Brain microvascular endothelial cell (primary cell): ENCODE data around the gene STAG1.
A peak's percentile ranks its signal among the peaks of the same experiment; 100 is the strongest.

Source experiments
- DNase-seq: peaks from one replicate; pipeline ENCODE4 v3.0.0-alpha.2; 2020
- H3K27ac ChIP-seq: fragments of 250-450 bp; sonication (Bioruptor Pico); 2 replicates; pipeline ENCODE4 v1.5.1; 2020; ENCODE audit warnings: mild to moderate bottlenecking, moderate library complexity
- H3K27me3 ChIP-seq: fragments of 250-450 bp; sonication (Bioruptor Pico); replicated peaks from 2 replicates; pipeline ENCODE4 v1.5.1; 2020; ENCODE audit warnings: mild to moderate bottlenecking
- H3K36me3 ChIP-seq: fragments of 250-450 bp; sonication (Bioruptor Pico); replicated peaks from 2 replicates; pipeline ENCODE4 v1.5.1; 2020; ENCODE audit warnings: mild to moderate bottlenecking
- H3K4me3 ChIP-seq: 2 replicates; pipeline ENCODE4 v1.5.1; 2011; ENCODE audit warnings: low read depth, mild to moderate bottlenecking, control low read depth, low read length, moderate library complexity
- CTCF ChIP-seq: IDR thresholded peaks from 2 replicates; pipeline ENCODE4 v1.5.1; 2011; ENCODE audit warnings: low read depth, mild to moderate bottlenecking, moderate library complexity, low read length, control low read depth, inconsistent platforms; ENCODE audit errors: missing control alignments
- in situ Hi-C: cut with HindIII; loops from 2 replicates; pipeline ENCODE4 v1.10.0; 2017; ENCODE audit warnings: low sequenced_read_pairs, low pct_ligation_motif_present

STAG1 gene

GRCh38 chr3:136311968-136312367, 440.2 kb downstream of the STAG1 start:
- Histone ChIP-seq H3K27ac (no peak overlapping the region), H3K27me3 (no peaks in the 10 kb centered on the region), H3K36me3 (no peaks in the 10 kb centered on the region), H3K4me3 (no peak overlapping the region)
- DNase-seq = no peak
- no peak for TF ChIP-seq CTCF
- in situ Hi-C loops = no loop called here

- Histone ChIP-seq H3K36me3 (no peaks in the 10 kb centered on the region), H3K27me3 (no peaks in the 10 kb centered on the region), H3K27ac (no peak overlapping the region), H3K4me3 (no peak overlapping the region)
- no peak for DNase-seq
- in situ Hi-C loops = no loop called here
- TF ChIP-seq CTCF = no peak
Measured at GRCh38 chr3:136311261-136311660, 440.9 kb downstream of the STAG1 start.

- H3K27me3 ChIP-seq = no peaks in the 10 kb centered on the region
- peaks cover 5% of the 10 kb centered on the region for H3K36me3 ChIP-seq
- in situ Hi-C loops = no loop called here
- no peak overlapping the region for H3K27ac ChIP-seq
- TF ChIP-seq CTCF = peak; percentile 39
- no peak for DNase-seq
- no peak overlapping the region for H3K4me3 ChIP-seq
Measured at GRCh38 chr3:136305879-136306278, 446.3 kb downstream of the STAG1 start.

GRCh38 chr3:136300444-136300843, 451.7 kb downstream of the STAG1 start:
- no peak overlapping the region for H3K4me3 ChIP-seq
- DNase-seq = no peak
- no peak for TF ChIP-seq CTCF
- H3K27me3 ChIP-seq = no peaks in the 10 kb centered on the region
- H3K27ac ChIP-seq = no peak overlapping the region
- in situ Hi-C loops = no loop called here
- H3K36me3 ChIP-seq = peaks cover 9% of the 10 kb centered on the region

GRCh38 chr3:136297826-136298225, 454.4 kb downstream of the STAG1 start:
- in situ Hi-C loops = no loop called here
- TF ChIP-seq CTCF = no peak
- no peak overlapping the region for H3K27ac ChIP-seq
- peaks cover 9% of the 10 kb centered on the region for H3K36me3 ChIP-seq
- H3K4me3 ChIP-seq = no peak overlapping the region
- DNase-seq = no peak
- H3K27me3 ChIP-seq = no peaks in the 10 kb centered on the region

- H3K27ac ChIP-seq = no peak overlapping the region
- no peak overlapping the region for H3K4me3 ChIP-seq
- H3K27me3 ChIP-seq = no peaks in the 10 kb centered on the region
- H3K36me3 ChIP-seq = peaks cover 9% of the 10 kb centered on the region
- DNase-seq = no peak
- in situ Hi-C loops = no loop called here
- TF ChIP-seq CTCF = no peak
Measured at GRCh38 chr3:136296960-136297359, 455.2 kb downstream of the STAG1 start.
